Upper lobe of left lung (tissue), 6 donors: Measurements from ENCODE around the gene JMJD4. TPM values are rescaled to one million over a fixed set of nuclear protein-coding genes. Genes with fewer than 3 reads are reported as not detected.

Experiments used
- ATAC-seq, 2 donors: fragments of 200-7000 bp; cut with Tn5 transposase; one replicate each; pipeline ENCODE4 v1.9.1; 2022; ENCODE audit warnings: mild to moderate bottlenecking in 2 of 2, moderate library complexity in 2 of 2; ENCODE audit not compliant: low FRiP score in 2 of 2
- DNase-seq, 2 donors: peaks; one replicate each; pipeline ENCODE4 v3.0.0-alpha.2; 2019 to 2020
- H3K27ac ChIP-seq, 4 donors: fragments of 200-600 bp; sonication (generic); one replicate each; pipeline ENCODE4 v1.5.1; 2016 to 2019
- H3K27me3 ChIP-seq, 4 donors: fragments of 200-600 bp; sonication (generic); one replicate each; pipeline ENCODE4 v1.5.1; 2017 to 2019
- H3K36me3 ChIP-seq, 4 donors: fragments of 200-600 bp; sonication (generic); one replicate each; pipeline ENCODE4 v1.5.1; 2016 to 2019
- H3K4me1 ChIP-seq, 4 donors: fragments of 200-600 bp; sonication (generic); one replicate each; pipeline ENCODE4 v1.5.1; 2018 to 2019
- H3K4me3 ChIP-seq, 4 donors: fragments of 200-600 bp; sonication (generic); one replicate each; pipeline ENCODE4 v1.5.1; 2017 to 2019; ENCODE audit warnings: mild to moderate bottlenecking in 2 of 4, moderate library complexity in 1 of 4
- H3K9me3 ChIP-seq, 4 donors: fragments of 200-600 bp; sonication (generic); one replicate each; pipeline ENCODE4 v1.5.1; 2018 to 2019
- EP300 ChIP-seq, 4 donors: sonication (generic); formaldehyde crosslinking; IDR thresholded peaks; one replicate each; pipeline ENCODE4 v1.5.1; 2017; ENCODE audit warnings: antibody characterized with exemption in 4 of 4, control low read depth in 2 of 4
- POLR2A ChIP-seq, 4 donors: fragments of 450-650 bp; IDR thresholded peaks; one replicate each; pipeline ENCODE4 v1.5.1; 2016 to 2017; ENCODE audit warnings: antibody characterized with exemption in 4 of 4, mild to moderate bottlenecking in 2 of 4
- POLR2AphosphoS5 ChIP-seq, 2 donors: sonication (generic); formaldehyde crosslinking; IDR thresholded peaks; one replicate each; pipeline ENCODE4 v1.5.1; 2017; ENCODE audit warnings: antibody characterized with exemption in 2 of 2
- WGBS, 2 donors: methylation state at CpG; one replicate each; pipeline ENCODE4 v1.1.5; 2017 to 2018; 5-methylcytosine and 5-hydroxymethylcytosine counted together
- total RNA-seq, 6 donors: library from RNA; depleted of rRNA in 4 of 6; stranded (reverse); fragments of >200 nt in 4 of 6; gene quantifications; one replicate each; pipeline versions ENCODE4 v1.1.0 to v1.2.1, GENCODE V29; 2016 to 2021
- TF ChIP-seq, protein P1 (sequence below), 6 experiments: fragments of 450-650 bp in 4 of 6; fragments of 200-600 bp in 2 of 6; sonication (generic) in 2 of 6; IDR thresholded peaks; one replicate each; pipeline ENCODE4 v1.5.1; 2016 to 2019; ENCODE audit warnings: antibody characterized with exemption in 6 of 6
- donor health status: DM: no; HTN: no; CAD: no; lungs with moderate emphysema.
- donor health status: DM: no; HTN: yes; CAD: no; lungs with severe emphysema.

JMJD4 gene
- total RNA-seq, 6 donors from 2014 or later: 12.6 to 27.2 (median 20.0) TPM

DNA sequence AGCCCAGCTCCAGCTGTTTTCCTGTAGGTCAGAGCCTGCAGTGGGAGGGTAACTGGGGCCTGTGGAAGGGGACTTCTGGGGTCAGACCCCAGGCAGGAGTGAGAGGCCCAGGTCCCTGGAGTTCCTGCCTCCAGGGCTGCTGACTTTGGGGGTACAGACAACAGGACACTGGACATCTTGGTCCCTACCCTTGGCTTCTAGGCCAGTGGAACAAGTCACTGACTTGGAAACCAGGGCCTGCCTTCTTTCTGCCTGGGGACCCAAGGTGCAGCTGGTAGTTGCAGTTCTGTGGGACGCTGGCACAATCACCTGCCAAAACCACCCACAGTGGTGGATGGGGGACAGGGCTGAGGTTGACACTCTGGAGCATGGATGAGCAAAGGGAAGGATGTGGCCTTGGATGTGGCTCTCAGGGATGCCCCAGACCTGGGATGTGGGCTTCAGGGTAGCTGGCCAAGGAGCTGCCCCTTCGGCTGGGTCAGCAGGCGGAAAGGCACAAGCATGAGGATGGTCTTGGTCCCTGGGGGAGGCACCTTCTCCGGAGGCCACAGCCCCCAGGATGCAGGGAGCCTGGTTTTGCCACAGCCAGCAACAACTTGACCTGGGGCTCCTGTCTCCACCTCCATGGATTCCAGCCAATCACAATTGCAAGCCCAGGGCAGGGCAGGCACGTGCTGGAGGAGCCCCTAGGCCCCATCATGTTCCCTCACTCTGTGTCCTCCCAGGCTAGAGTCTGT is 5.8 kb downstream of the JMJD4 start:
- Histone ChIP-seq H3K4me3 (peak overlapping the region in 3 of 4 donors; percentile 56 to 68 (median 67)), H3K36me3 (peaks cover 0 to 27% (median 18%) of the 10 kb centered on the region in 4 donors), H3K27me3 (peaks cover 0 to 4% (median 0%) of the 10 kb centered on the region in 4 donors), H3K4me1 (peaks cover 27 to 52% (median 32%) of the 10 kb centered on the region in 4 donors), H3K9me3 (no peaks in the 10 kb centered on the region), H3K27ac (peak overlapping the region in 3 of 4 donors; percentile 38 to 77 (median 76))
- DNase-seq (no peak), ATAC-seq (no peak)
- TF ChIP-seq EP300 (IDR thresholded peaks at IDR 0.05): no peak
- TF ChIP-seq, protein P1, sequence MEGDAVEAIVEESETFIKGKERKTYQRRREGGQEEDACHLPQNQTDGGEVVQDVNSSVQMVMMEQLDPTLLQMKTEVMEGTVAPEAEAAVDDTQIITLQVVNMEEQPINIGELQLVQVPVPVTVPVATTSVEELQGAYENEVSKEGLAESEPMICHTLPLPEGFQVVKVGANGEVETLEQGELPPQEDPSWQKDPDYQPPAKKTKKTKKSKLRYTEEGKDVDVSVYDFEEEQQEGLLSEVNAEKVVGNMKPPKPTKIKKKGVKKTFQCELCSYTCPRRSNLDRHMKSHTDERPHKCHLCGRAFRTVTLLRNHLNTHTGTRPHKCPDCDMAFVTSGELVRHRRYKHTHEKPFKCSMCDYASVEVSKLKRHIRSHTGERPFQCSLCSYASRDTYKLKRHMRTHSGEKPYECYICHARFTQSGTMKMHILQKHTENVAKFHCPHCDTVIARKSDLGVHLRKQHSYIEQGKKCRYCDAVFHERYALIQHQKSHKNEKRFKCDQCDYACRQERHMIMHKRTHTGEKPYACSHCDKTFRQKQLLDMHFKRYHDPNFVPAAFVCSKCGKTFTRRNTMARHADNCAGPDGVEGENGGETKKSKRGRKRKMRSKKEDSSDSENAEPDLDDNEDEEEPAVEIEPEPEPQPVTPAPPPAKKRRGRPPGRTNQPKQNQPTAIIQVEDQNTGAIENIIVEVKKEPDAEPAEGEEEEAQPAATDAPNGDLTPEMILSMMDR (IDR thresholded peaks at IDR 0.05): no peak
- no peak for TF ChIP-seq POLR2A (IDR thresholded peaks at IDR 0.05)
- no peak for TF ChIP-seq POLR2AphosphoS5 (IDR thresholded peaks at IDR 0.05)
- 45 to 52% methylated on average over 5 of the region's 5 CpGs for whole genome bisulfite sequencing, 2 donors

DNA sequence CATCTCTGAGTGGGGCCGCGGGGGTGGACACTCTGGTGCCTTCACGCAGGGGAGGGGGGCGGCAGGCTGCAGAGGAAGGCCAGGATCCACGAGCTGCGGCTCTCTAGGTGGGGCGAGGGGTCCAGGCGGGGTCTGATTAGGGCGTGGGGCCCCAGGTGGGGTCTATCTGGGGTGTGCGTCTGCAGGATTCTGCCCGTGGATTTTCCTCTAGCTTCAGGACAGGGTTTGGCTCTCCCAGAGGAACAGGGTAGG is 6.3 kb downstream of the JMJD4 start:
- ATAC-seq: peak in 1 of 2 donors; percentile 3

DNA sequence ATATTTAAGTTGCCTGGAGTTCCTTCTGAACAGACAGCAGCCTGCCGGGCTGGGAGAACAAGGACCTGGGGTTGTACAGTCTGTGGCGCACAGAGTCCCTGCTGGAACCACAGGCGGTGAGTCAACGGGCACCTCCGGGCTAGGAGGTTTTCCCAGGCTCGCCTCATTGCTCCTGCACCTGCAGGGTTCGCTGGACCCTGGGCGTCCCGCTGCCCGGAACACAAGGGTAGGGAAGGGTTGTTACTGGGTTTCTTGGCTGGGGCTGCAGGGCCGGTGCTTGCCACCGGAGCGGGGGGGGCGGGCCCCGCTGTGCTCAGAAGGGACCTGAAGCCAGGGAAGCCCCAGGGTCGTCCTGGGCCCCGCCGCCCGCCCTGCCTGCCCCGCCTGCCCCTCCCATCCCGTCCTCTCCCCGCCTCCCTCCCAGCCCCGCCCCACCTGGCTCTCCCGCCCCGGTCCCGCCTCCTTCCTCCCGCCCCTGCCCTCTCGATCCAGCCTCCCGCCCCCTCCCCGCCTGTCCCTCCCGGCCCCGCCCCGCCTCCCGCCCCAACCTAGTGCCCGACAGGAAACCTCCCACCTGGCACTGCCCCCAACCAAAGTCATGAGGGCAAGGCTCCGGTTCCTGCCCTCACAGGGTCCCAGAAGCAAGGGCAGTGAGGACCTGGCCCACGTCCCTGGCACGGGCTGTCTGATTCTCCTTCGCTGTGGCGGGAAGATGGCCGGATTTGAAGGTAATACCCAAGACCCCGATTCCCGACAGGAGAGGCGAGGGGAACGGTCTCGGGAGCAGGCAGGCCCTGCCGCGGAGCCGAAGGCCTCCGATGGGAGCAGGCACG is 6.8 kb downstream of the JMJD4 start:
- H3K4me1 ChIP-seq: peaks cover 18 to 42% (median 24%) of the 10 kb centered on the region in 4 donors
- peak overlapping the region; percentile 56 to 68 (median 62) for H3K4me3 ChIP-seq
- no peaks in the 10 kb centered on the region for H3K9me3 ChIP-seq
- TF ChIP-seq POLR2AphosphoS5 (IDR thresholded peaks at IDR 0.05) (peak; percentile 10 to 12), POLR2A (IDR thresholded peaks at IDR 0.05) (no peak)
- TF ChIP-seq, protein P1 (IDR thresholded peaks at IDR 0.05): no peak
- peak; percentile 83 to 92 for DNase-seq
- peaks cover 0 to 23% (median 17%) of the 10 kb centered on the region in 4 donors for H3K36me3 ChIP-seq
- WGBS, 2 donors: 0 to 1% methylated on average over 5 to 36 of the region's 51 CpGs
- peak overlapping the region; percentile 30 to 77 (median 57) for H3K27ac ChIP-seq
- peak; percentile 56 to 61 for ATAC-seq
- peaks cover 0 to 4% (median 0%) of the 10 kb centered on the region in 4 donors for H3K27me3 ChIP-seq

More for the DNA sequence above, 6.3 kb downstream of the JMJD4 start:
- 0 to 4% methylated on average over 3 to 8 of the region's 11 CpGs for WGBS, 2 donors
- H3K9me3 ChIP-seq: no peaks in the 10 kb centered on the region
- peaks cover 0 to 4% (median 0%) of the 10 kb centered on the region in 4 donors for H3K27me3 ChIP-seq
- peaks cover 0 to 27% (median 18%) of the 10 kb centered on the region in 4 donors for H3K36me3 ChIP-seq
- peak overlapping the region; percentile 30 to 77 (median 57) for H3K27ac ChIP-seq
- H3K4me1 ChIP-seq: peaks cover 22 to 47% (median 27%) of the 10 kb centered on the region in 4 donors
- DNase-seq: no peak
- peak overlapping the region; percentile 56 to 68 (median 62) for H3K4me3 ChIP-seq
- TF ChIP-seq POLR2AphosphoS5 (IDR thresholded peaks at IDR 0.05): peak in 1 of 2 donors; percentile 0
- no peak for TF ChIP-seq POLR2A (IDR thresholded peaks at IDR 0.05)

DNA sequence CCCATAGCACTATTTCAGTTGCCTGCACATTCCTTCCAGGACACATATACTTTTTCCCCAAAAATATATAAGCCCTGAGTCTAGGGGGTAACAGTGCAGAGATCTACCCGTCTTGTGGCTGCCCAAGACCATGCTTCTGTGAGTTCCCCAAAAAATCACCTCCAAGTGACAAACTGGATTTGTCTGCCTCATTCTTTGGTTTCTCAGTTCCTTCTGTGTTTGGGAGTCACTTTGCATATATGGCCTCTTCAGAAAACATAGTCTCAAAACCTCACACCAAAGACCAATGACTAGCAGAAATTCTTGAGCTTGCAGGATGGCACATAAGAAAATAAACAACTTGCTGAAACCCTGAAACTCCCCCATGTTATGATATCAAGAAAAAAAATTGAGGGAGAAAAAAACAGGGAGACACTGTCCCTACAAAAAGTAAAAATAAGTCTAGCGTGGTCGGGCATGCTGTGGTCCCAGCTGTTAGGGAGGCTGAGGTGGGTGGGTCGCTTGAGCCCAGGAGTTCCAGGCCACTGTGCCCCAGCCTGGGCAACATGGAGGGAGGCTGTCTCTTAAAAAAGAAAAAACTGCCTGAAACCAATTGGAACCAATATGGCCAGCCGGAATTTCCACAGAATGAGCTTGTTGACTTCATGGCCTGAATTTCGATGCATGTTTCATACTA is 8.0 kb downstream of the JMJD4 start:
- H3K9me3 ChIP-seq: peaks cover 0 to 4% (median under 1%) of the 10 kb centered on the region in 4 donors
- H3K4me3 ChIP-seq: no peak overlapping the region
- ATAC-seq (no peak), DNase-seq (no peak)
- 84 to 87% methylated on average over 6 of the region's 6 CpGs for WGBS, 2 donors
- H3K27ac ChIP-seq: no peak overlapping the region
- peaks cover 18 to 38% (median 24%) of the 10 kb centered on the region in 4 donors for H3K4me1 ChIP-seq
- H3K36me3 ChIP-seq: peaks cover 0 to 11% (median 7%) of the 10 kb centered on the region in 4 donors
- peaks cover 0 to 4% (median 0%) of the 10 kb centered on the region in 4 donors for H3K27me3 ChIP-seq
- no peak for TF ChIP-seq EP300 (IDR thresholded peaks at IDR 0.05)
- TF ChIP-seq, protein P1 (IDR thresholded peaks at IDR 0.05): no peak

DNA sequence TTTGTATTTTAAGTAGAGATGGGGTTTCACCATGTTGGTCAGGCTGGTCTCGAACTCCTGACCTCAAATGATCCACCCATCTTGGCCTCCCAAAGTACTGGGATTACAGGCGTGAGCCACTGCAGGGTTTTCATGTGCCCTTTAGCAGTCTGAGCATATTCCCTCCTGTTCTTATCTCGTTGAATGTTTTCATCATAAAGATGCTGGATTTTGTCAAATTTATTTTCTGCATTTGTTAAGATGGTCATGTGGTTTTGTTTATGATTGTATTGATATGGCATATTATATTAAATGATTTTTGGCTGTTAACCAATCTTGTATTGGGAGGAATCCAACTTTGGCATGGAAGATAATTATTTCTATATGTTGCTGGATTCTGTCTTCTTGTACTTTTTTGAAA is 8.8 kb downstream of the JMJD4 start:
- TF ChIP-seq, protein P1 (IDR thresholded peaks at IDR 0.05): no peak
- no peak for TF ChIP-seq EP300 (IDR thresholded peaks at IDR 0.05)
- TF ChIP-seq POLR2AphosphoS5 (IDR thresholded peaks at IDR 0.05): no peak
- no peak for DNase-seq
- no peak for ATAC-seq
- Histone ChIP-seq H3K9me3 (peaks cover 0 to 11% (median 5%) of the 10 kb centered on the region in 4 donors), H3K27me3 (peaks cover 0 to 4% (median 0%) of the 10 kb centered on the region in 4 donors), H3K36me3 (peaks cover 0 to 3% (median 0%) of the 10 kb centered on the region in 4 donors), H3K27ac (no peak overlapping the region), H3K4me3 (no peak overlapping the region), H3K4me1 (peaks cover 18 to 36% (median 24%) of the 10 kb centered on the region in 4 donors)
- WGBS, 2 donors: 81% methylated on average over 3 of the region's 3 CpGs
